CD4-positive, alpha-beta T cell treated with Interleukin-17A for 1 hour (primary cell): ENCODE measurements around the gene CCDC138.
"Not testable (repeated sequence)": the region's sequence is repeated elsewhere in the genome, so short reads cannot be mapped to it uniquely, and the experiment has no call there.

Source experiments
- DNase-seq: peaks from one replicate; pipeline ENCODE4 v3.0.0-alpha.2; 2020

The CCDC138 gene

DNA sequence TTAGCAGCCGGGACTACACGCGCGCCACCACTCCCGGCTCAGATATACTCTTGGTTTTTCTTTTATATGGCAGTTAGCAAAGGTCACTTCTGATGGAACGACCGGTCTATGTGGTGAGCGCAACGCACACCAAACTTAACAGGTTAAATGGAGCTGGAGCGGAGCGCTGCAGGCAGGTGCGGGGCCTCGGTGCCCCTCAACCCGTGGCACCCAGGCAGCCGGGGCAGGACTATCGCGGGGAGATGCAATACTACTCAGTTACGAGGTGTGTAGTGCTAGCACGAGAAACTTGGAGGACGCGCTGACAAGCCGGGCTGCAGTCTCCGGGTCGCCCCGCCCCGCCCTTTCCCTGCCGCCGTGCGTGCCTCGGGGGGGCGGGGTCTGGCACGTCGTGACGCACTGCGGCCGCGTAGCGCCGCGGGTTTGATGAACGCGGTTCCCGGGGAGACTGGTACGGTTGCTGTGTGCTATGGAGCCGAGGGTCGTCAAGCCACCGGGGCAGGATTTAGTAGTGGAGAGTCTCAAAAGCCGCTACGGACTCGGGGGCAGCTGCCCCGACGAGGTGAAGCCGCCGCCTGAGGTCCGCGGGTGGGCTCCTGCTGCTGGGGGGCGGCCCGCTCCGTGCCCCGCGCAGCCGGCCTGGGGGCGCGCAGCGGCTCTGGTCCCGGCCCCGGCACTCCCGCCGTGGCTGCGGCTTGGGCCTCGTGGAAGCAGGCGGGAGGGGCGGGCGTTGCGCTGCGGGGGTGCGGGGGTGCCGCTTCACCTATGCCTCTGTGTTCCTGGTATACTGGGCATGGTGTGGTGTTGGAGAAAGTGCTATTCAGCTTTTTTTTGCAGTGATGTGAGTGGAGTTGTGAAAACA is at the start of gene CCDC138:
CCDC138 (plus strand) TSS at position 418 of the 862 bp plus-strand sequence; CDS start at position 470, 52 bp downstream.
- DNase-seq = peak; percentile 87

DNA sequence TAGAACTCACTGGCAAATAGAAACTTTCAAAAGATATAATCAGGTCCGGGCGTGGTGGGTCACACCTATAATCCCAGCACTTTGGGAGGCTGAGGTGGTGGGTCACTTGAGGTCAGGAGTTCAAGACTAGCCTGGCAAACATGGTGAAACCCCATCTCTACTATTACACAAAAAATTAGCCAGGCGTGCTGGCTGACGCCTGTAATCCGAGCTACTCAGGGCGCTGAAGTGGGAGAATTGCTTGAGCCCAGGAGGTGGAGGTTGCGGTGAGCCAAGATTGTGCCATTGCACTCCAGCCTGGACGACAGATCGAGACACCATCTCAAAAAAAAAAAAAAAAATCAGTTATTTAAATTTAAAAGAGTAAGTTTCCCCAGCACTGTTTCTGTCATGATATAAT is 28.6 kb upstream of the CCDC138 start:
- not testable (repeated sequence) for DNase-seq

DNA sequence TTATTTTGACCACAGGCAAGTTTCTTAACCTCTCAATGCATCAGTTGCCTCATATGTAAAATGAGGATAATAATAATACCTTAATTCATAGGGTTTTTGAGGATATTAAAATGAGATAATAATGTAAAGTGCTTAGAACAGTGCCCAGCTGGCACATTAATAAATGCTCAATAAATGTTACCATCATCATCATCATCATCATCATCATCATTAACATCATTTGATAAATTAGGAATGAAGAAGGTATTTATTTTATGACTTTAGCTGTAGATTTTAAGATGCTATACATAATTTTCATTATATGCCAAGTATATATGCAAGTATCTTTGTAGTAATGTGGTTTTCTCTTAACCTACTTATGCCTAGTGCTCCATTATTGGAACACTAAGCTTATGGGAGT is 24.0 kb upstream of the CCDC138 start:
- not testable (repeated sequence) for DNase-seq

DNA sequence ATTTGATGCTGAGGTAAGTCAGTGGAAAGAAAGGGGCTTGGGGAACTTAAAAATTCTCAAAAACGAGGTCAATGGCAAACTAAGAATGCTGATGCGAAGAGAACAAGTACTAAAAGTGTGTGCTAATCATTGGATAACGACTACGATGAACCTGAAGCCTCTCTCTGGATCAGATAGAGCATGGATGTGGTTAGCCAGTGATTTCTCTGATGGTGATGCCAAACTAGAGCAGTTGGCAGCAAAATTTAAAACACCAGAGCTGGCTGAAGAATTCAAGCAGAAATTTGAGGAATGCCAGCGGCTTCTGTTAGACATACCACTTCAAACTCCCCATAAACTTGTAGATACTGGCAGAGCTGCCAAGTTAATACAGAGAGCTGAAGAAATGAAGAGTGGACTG is 19.9 kb upstream of the CCDC138 start:
- DNase-seq = not testable (repeated sequence)

DNA sequence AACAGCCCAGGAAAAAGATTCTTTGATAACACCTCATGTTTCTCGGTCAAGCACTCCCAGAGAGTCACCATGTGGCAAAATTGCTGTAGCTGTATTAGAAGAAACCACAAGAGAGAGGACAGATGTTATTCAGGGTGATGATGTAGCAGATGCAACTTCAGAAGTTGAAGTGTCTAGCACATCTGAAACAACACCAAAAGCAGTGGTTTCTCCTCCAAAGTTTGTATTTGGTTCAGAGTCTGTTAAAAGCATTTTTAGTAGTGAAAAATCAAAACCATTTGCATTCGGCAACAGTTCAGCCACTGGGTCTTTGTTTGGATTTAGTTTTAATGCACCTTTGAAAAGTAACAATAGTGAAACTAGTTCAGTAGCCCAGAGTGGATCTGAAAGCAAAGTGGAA is 18.7 kb upstream of the CCDC138 start:
- not testable (repeated sequence) for DNase-seq

DNA sequence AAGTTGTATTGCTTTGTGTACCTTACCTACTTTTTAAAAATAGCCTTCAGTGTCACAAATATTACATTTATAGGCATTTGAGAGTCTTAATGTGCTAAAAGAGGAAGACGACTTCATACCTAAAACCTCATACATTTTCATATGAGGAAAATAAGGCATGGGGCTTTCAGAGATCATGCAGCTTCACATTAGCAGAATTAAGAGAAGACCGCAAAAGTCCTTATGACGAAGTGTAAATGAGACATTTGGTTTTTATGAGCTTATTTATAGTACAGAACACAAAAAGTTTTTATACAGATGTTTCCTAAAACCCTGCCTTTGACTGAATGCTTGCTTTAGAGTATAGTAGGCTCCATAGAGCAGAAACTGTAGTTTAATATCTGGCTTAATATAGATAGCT is 10.1 kb upstream of the CCDC138 start:
- no peak for DNase-seq

DNA sequence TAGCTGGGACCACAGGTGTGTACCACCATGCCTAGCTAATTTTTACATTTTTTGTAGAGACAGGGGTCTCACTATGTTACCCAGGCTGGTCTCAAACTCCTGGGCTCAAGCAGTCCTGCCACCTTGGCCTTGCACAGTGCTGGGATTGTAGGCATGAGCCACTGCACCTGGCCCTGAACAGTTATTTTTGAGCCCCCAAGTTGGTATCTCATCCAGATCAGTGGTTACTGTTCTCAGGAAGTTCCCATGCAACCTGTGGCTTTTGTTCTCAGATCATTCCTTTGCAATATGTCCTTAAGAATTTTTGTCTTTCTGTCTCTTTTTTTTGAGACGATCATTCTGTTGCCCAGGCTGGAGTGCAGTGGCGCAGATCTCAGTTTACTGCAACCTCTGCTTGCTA is 7.7 kb upstream of the CCDC138 start:
- DNase-seq = no peak

DNA sequence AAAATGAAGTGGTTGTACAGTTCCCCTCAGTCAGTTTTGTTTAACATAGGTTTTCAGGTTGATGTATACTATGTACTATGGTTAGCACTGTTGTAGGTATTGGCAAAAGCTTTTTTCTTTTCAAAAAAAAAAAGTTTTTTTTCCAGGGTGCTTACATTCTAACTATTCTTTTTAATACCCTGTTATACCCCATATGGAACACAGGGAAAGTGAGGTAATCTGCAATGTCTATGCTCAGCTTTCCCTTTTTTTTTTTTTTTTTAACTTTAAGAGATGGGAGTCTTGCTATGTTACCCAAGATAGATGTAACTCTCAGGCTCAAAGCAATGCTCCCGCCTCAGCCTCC is 590 bp upstream of the CCDC138 start:
- DNase-seq = no peak

- DNase-seq = no peak
Observed at GRCh38 chr2:108787216-108787541, 608 bp downstream of the CCDC138 start.

GRCh38 chr2:108803045-108803736 is 16.6 kb downstream of the CCDC138 start:
- no peak for DNase-seq

DNA sequence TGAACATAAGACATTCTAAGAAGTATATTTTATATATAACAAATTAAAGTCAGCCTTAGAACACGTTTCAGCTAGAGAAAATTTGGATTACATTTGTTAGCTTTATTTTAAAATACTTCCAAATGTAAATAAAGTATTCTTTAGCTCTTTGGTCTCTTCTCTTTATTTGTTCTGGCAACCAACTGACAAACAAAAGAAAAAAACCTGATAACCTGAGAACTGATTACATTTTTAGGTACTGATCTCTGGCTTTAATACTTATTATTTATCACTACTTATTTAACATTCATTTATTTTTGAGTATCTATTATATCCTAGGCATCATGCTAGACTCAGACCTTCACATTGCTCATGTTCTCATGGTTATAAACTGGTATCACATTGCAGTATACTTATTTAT is 18.5 kb downstream of the CCDC138 start:
- DNase-seq = no peak

- no peak for DNase-seq
Observed at GRCh38 chr2:108805782-108806181, 19.2 kb downstream of the CCDC138 start.

- no peak for DNase-seq
Observed at GRCh38 chr2:108806371-108807113, 20.0 kb downstream of the CCDC138 start.

DNA sequence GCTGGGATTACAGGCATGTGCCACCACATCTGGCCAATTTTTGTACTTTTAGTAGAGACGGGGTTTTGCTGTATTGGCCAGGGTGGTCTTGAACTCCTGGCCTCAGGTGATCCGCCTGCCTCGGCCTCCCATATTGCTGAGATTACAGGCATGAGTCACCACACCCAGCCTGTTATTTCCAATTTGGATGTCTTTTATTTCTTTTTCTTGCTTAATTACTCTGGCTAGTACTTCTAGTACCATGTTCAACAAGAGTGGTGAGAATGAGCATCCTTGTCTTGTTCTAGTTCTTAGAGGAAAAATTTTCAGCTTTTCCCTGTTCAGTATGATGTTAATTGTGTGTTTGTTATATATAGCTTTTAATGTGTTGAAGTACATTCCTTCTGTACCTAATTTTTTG is 23.4 kb downstream of the CCDC138 start:
- DNase-seq = no peak

DNA sequence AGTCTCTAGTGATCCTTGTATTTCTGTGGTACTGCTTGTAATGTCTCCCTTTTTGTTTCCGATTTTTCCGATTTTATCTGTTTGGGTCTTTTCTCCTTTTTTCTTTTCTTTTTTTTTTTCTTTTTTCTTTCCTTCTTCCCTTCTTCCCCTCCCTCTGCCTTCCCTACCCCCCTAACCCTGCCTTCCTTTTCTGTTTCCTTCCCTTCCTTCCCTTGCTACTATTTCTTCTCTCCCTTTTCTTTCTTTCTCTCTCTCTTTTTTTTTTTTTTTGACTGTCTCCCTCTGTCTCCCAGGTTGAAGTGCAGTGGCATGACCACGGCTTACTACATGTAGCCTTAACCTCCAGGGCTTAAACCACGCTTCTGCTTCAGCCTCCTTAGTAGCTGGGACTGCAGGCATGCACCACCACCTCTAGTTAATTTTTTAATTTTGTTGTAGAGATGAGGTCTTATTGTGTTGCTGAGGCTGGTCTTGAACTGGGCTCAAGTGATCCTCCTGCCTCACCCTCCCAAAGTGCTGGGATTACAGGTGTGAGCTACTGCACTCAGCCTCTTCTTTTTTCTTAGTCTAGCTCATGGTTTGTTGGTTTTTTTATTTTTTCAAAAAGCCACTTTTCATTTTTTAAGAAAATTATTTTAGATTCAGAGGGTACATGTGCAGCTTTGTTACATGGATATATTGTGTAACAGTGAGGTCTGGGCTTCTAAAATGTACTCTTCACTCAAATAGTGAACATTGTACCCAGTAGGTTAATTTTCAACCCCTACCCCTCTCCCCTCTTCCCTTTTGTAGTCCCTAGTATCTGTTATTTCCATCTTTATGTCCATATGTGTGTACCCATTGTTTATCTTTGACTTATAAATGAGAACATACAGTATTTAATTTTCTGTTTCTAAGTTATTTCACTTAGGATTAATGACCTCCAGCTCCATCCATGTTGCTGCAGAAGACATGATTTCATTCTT is 24.7 kb downstream of the CCDC138 start:
- no peak for DNase-seq

- no peak for DNase-seq
Observed at GRCh38 chr2:108813732-108814131, 27.2 kb downstream of the CCDC138 start.

DNA sequence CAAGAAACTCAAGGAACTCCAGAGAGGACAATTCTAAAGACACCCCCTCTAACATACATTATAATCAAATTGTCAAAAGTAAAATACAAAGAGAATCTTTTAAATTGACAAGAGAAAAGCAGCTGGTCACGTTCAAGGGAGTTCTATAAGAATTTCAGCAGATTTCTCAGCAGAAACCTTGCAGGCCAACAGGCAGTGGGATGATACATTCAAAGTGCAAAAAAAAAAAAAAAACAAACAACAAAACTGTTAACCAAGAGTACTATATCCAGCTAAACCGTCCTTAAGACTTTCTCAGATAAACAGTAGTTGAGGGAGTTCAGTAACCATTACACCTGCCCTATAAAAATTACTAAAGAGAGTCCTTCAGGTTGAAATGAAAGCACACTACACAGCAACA is 33.9 kb downstream of the CCDC138 start:
- no peak for DNase-seq

GRCh38 chr2:108823286-108823685 is 36.7 kb downstream of the CCDC138 start:
- DNase-seq = no peak

GRCh38 chr2:108824316-108825070 is 37.9 kb downstream of the CCDC138 start:
- no peak for DNase-seq

- no peak for DNase-seq
Observed at GRCh38 chr2:108825254-108825653, 38.7 kb downstream of the CCDC138 start.

GRCh38 chr2:108825736-108826135 is 39.2 kb downstream of the CCDC138 start:
- DNase-seq = no peak
